Measurements from ENCODE around the gene SLC25A21. TPM values are rescaled to one million over a fixed set of nuclear protein-coding genes. Genes with fewer than 3 reads are reported as not detected.

Gene SLC25A21
- polyA plus RNA-seq, 6 donors from 2014 or later: not detected

DNA sequence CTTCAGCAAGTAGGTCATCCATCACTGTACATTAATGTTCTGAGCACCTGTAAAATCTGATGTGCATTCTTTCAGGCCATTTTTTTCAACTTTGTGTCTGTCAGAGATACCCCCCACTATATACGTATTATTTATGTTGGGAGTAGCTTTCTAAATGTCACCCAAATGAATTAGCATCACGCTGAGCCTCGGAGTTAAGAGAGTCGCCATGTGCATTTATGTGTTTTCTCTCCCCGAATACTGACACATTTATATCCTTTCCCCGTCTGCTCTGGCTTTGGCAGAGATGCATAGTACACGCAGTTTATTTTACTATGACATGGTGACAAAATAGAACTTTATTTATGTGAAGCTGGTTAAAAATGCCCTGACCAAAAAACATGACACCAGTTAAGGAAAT, 216.4 kb downstream of the SLC25A21 start:
- no peak overlapping the region for H3K4me3 Mint-ChIP-seq
- no peak for DNase-seq
- H3K9me3 Mint-ChIP-seq: peaks cover 0 to 5% (median under 1%) of the 10 kb centered on the region in 7 donors
- no peak overlapping the region for H3K27ac Mint-ChIP-seq
- no peak for ATAC-seq (ENCODE audit: low read depth in 2 of 2)
- H3K4me1 Mint-ChIP-seq: no peaks in the 10 kb centered on the region
- H3K36me3 Mint-ChIP-seq: no peaks in the 10 kb centered on the region
- peaks cover 0 to 4% (median 0%) of the 10 kb centered on the region in 3 donors for H3K27me3 Mint-ChIP-seq

DNA sequence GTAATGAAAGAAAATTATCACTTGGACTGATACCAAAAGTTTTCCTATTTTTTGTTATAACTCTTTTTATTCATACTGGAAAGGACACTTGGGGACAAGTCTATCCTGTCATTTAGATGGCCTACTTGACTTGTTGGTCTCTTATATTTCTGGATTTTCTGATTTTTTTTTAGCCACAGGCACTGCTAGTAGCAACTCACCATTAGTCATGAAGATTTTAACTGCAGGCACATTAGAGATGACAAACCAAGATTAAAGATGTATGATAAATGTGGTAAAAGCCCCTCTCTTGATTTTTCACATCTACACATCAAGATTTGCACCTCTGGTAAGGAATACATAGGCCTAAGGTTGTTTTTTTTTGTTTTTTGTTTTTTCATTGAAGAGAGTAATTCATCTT, 217.0 kb downstream of the SLC25A21 start:
- no peak for ATAC-seq (ENCODE audit: low read depth in 2 of 2)
- Mint-ChIP-seq H3K4me1 (no peaks in the 10 kb centered on the region), H3K27me3 (peaks cover 0 to 4% (median 0%) of the 10 kb centered on the region in 3 donors), H3K4me3 (no peak overlapping the region), H3K9me3 (peaks cover 0 to 3% (median 2%) of the 10 kb centered on the region in 7 donors), H3K27ac (no peak overlapping the region), H3K36me3 (no peaks in the 10 kb centered on the region)
- no peak for DNase-seq

DNA sequence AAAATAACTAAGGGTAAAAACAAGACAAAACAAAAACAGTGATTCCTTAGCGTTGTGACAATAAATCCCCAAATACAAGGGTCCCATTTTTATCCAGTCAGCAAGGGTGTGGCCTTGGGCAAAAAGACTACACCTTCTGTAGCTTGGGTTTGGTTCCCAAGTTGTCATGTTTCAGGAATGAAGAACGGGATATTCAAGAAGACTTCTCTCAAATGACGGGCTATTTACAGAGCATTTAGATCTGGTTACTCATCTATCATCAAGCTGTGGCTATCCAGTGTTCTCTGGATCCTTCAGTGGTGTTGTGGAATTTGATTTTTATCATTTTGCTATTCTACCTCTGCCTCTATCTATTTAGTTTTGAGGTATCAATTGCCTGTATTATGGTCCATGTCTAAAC, 219.7 kb downstream of the SLC25A21 start:
- Mint-ChIP-seq H3K27me3 (peaks cover 0 to 4% (median 0%) of the 10 kb centered on the region in 3 donors), H3K9me3 (peaks cover 0 to 3% (median 0%) of the 10 kb centered on the region in 7 donors), H3K4me1 (no peaks in the 10 kb centered on the region), H3K4me3 (no peak overlapping the region), H3K36me3 (no peaks in the 10 kb centered on the region), H3K27ac (no peak overlapping the region)
- ATAC-seq (ENCODE audit: low read depth in 2 of 2) (no peak), DNase-seq (no peak)

DNA sequence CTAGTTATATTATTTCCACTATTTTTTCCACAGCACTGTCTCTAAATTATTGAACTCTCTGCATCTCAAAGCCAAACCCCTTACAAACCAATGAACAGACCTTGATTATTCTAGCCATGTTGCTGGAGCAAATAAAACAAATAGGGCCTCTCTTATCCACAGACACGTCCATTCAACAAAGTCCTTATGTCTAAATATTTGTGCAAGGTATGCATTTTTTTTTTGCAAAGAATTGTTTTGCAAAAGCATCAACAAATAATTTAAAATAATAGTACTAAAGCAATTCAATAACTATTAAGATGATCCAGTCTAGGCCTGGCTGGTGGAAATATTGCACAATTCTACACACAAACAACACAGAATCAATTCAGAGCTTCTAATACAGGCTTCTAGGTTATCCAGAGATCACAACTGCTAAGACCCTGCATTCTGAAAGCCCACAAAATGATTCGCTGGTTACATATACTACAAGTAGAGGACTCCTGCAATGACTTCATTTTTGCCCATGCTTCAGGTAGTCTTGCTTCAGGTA, 221.0 kb downstream of the SLC25A21 start:
- Mint-ChIP-seq H3K27me3 (peaks cover 0 to 8% (median 0%) of the 10 kb centered on the region in 3 donors), H3K4me3 (no peak overlapping the region)

DNA sequence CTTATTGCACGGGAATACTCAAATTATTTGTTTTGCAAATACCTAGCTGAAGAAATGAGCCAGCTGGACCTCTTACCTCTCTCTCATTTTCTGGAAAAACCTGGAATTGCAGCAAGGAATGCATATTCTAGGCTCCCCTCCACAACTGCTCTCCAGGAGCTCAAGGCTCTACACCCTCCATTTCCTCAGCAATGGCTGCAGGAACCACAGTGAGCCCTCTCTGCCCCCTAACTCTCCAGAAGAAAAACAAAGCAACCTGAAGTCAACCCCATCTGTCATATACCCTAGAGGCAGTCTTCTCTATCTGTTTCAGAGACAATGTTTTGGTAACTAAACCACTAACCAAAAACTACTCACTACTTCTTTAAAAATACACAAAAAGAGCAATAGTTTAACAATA, 221.6 kb downstream of the SLC25A21 start:
- no peak overlapping the region for H3K27ac Mint-ChIP-seq
- no peak for DNase-seq
- H3K36me3 Mint-ChIP-seq: no peaks in the 10 kb centered on the region
- ATAC-seq (ENCODE audit: low read depth in 2 of 2): no peak
- peaks cover 0 to 8% (median 0%) of the 10 kb centered on the region in 3 donors for H3K27me3 Mint-ChIP-seq
- peaks cover 0 to 3% (median 0%) of the 10 kb centered on the region in 7 donors for H3K9me3 Mint-ChIP-seq
- no peak overlapping the region for H3K4me3 Mint-ChIP-seq
- H3K4me1 Mint-ChIP-seq: no peaks in the 10 kb centered on the region

More for the DNA sequence above, 221.0 kb downstream of the SLC25A21 start:
- Mint-ChIP-seq H3K4me1 (no peaks in the 10 kb centered on the region), H3K9me3 (peaks cover 0 to 3% (median 0%) of the 10 kb centered on the region in 7 donors), H3K27ac (no peak overlapping the region), H3K36me3 (no peaks in the 10 kb centered on the region)
- ATAC-seq (ENCODE audit: low read depth in 2 of 2) (no peak), DNase-seq (no peak)

DNA sequence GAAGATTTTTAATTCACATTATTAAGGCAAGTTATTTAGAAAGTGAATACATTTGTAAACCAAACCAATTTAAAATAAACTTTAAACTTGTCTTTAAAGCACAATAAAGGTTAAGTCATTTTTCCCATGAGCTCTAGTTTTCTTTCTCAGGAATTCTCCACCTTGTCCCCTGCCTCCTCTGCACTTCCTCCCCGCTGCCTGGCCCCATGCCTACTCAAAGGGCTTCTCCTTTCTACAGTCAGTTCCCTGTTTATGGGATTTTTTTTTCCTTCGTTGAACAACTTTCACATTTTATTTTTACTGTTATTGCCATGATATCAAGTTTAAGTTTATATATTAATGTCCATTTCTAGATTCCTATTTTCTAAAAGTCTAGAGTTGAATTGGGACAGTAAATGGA, 223.0 kb downstream of the SLC25A21 start:
- peaks cover 0 to 3% (median 0%) of the 10 kb centered on the region in 7 donors for H3K9me3 Mint-ChIP-seq
- H3K27ac Mint-ChIP-seq: no peak overlapping the region
- DNase-seq: no peak
- no peak for ATAC-seq (ENCODE audit: low read depth in 2 of 2)
- no peaks in the 10 kb centered on the region for H3K36me3 Mint-ChIP-seq
- H3K27me3 Mint-ChIP-seq: peaks cover 0 to 5% (median 0%) of the 10 kb centered on the region in 3 donors
- no peak overlapping the region for H3K4me3 Mint-ChIP-seq
- no peaks in the 10 kb centered on the region for H3K4me1 Mint-ChIP-seq

DNA sequence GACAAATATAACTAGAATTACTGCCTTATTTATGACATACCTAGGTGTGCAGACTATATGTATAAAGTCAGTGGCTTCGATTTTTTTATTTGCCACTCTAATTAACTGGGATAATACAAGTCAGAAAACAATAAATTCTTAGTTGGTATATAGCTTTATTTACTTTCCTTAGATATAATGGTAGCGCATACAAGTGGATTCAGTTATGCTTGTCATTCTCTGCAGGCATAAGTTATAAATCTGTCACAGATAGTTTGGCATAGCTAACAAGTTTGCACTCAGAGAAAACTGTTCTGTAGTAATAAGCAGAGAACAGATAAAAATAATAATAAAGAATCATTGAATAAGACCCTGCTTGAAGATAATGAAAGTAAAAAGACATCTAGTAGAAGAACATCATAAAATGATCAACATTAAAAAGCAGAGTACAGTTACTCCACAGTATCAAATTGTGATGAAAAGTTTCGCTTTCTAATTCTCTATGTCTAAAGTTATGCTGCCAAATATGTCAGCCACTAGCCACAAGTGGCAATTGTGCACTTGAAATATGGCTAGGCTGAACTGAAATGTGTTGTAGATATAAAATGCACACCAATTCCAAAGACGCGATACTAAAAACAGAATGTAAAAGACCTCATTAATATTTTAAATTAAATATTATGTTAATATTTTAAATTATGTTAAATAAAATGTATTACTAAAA, 224.1 kb downstream of the SLC25A21 start:
- no peak for DNase-seq
- no peak overlapping the region for H3K27ac Mint-ChIP-seq
- peaks cover 0 to 3% (median 0%) of the 10 kb centered on the region in 7 donors for H3K9me3 Mint-ChIP-seq
- H3K27me3 Mint-ChIP-seq: peaks cover 0 to 5% (median 0%) of the 10 kb centered on the region in 3 donors
- no peaks in the 10 kb centered on the region for H3K36me3 Mint-ChIP-seq
- no peak for ATAC-seq (ENCODE audit: low read depth in 2 of 2)
- H3K4me1 Mint-ChIP-seq: no peaks in the 10 kb centered on the region
- no peak overlapping the region for H3K4me3 Mint-ChIP-seq

DNA sequence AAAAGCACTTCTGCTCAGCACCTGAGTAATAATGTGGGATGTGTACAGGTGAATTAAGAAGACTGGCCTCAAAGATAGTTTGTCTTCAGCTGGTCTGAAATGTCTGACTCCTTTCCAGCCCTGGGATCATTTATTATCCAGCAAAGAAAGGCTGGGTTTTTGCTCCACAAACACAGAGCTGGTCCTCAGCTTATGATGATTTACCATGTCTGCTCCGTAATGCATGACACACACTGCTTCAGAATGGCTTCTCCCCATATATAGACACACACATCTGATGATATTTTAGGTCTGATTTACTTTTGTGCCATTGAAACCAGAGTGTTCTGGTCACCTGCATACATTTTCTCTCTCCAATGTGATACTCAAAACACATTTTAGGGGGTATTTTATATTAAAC, 225.0 kb downstream of the SLC25A21 start:
- Mint-ChIP-seq H3K27me3 (peaks cover 0 to 5% (median 1%) of the 10 kb centered on the region in 3 donors), H3K27ac (no peak overlapping the region), H3K4me1 (no peaks in the 10 kb centered on the region), H3K36me3 (no peaks in the 10 kb centered on the region), H3K4me3 (no peak overlapping the region), H3K9me3 (peaks cover 0 to 3% (median 0%) of the 10 kb centered on the region in 7 donors)
- DNase-seq (no peak), ATAC-seq (ENCODE audit: low read depth in 2 of 2) (no peak)

DNA sequence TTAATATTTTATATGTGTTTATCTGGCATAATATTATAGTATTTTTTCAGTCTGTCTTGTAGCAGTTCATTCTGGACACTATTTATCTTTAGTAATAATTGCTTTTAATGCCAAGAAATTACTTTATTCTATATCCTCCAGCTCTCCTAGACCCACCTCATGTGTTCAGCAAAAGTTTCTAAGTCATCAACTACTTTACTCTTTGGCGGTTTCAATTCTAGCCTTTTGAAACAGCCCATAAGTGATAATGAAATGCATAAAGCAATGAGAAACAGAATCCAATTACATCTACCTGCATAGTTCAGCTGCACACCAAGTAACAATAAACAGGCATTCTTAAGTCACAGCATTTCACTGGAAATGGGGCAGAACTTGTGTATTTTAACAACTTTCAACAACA, 225.5 kb downstream of the SLC25A21 start:
- no peak overlapping the region for H3K27ac Mint-ChIP-seq
- peaks cover 0 to 5% (median 4%) of the 10 kb centered on the region in 3 donors for H3K27me3 Mint-ChIP-seq
- ATAC-seq (ENCODE audit: low read depth in 2 of 2) (no peak), DNase-seq (no peak)
- no peaks in the 10 kb centered on the region for H3K4me1 Mint-ChIP-seq
- H3K4me3 Mint-ChIP-seq: no peak overlapping the region
- H3K36me3 Mint-ChIP-seq: no peaks in the 10 kb centered on the region
- H3K9me3 Mint-ChIP-seq: peaks cover 0 to 3% (median 0%) of the 10 kb centered on the region in 7 donors

DNA sequence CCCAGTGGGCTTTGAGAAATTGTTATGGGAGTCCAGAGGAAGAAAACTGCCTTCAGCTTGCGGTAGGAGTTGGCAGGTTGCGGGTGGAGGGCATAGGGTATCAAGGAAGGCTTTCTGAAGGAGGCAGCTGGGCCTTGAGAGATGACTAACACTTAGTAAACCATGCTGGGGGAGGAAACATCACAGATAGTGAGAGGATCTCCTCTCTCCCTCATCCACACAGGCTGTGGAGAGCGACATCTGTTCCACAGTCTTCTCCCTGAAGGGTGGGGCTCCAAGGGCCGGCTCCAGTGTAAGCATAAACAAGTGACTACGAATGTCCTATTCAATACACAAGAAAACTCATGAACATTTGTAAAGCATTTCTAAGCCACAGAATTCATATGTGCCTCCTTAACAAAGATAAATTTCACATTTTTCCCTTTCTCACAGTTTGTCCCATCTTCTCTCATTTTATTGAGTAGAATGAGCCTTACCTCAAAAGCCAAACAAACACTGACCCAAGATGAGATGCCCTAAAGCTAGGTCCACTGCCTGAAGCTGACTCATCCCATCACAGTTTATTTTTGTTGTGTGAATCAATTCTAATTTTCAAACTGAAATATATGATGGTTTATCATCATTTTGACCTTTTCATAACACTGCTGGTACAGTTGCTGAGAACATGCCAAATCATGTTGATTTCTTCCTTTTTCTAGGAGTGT, 227.9 kb downstream of the SLC25A21 start:
- ATAC-seq (ENCODE audit: low read depth in 2 of 2) (no peak), DNase-seq (no peak)
- Mint-ChIP-seq H3K9me3 (no peaks in the 10 kb centered on the region), H3K27ac (no peak overlapping the region), H3K4me3 (no peak overlapping the region), H3K4me1 (no peaks in the 10 kb centered on the region), H3K36me3 (no peaks in the 10 kb centered on the region), H3K27me3 (peaks cover 0 to 5% (median 4%) of the 10 kb centered on the region in 3 donors)

DNA sequence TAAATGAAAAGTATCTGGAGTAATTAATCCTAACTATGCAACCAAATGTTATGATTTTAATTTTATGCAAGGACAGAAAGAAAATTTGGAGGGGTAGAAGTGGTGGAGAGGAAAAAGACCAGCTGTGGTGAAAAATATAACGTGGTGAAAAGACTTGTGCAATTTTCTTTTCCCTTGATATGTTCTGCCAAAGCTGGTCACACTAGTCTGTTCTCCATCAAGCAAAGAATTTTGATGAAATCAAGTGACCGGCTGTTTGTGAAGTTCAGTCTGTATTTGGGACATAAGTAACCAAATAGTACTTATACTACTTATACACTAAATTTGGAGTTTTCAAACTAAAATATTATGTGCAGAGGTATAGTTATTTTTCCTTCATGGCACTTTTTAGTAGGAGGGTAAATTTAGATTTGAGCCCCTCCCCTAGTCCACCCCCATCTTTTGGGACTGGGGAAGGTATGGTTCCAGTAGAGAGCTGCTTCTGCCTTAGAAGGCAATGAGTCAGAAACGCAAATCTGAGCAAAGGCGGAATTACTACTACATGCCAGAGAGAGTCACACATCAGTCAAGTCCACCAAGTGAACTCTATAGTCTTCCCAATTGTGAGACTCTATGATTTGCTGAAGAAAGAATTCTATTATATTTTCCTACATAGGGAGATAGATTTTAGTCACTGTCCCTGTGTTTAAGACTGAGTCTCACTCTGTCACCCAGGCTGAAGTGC, 229.7 kb downstream of the SLC25A21 start:
- H3K27ac Mint-ChIP-seq: no peak overlapping the region
- no peak overlapping the region for H3K4me3 Mint-ChIP-seq
- no peaks in the 10 kb centered on the region for H3K4me1 Mint-ChIP-seq

DNA sequence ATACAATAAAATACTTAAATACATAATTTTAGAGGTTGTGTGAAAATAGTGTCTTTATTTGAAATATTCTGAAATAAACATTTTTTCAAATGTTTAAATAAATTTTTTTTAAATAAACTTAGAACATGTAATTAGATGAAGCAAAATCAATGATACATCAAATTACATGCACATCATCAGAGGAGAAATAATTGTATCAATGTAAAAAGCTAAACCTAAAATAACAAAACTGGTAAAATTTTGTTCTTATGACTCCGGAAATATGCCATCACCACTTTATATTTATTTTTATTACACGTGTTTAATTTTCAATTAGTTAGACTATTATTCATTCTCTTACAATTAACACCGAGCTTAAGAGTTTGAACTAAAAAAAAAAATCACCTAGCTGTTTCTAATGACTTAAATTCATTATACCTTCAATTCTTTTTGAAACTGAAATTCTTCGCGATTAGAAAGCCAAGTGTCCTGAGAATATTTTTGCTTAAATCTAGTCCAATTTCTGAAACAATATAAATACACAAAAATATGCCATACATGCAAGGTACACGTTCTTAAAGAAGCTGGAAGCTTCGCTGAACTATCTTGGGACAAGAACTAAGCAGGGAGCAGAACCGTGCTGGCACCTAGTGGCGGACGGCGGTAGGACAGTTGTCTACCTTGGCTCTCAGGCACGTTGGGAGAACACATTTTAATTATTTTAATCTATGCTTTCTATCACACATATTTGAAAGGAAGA, 230.5 kb downstream of the SLC25A21 start:
- no peaks in the 10 kb centered on the region for H3K4me1 Mint-ChIP-seq
- peak; percentile 1 for DNase-seq
- H3K36me3 Mint-ChIP-seq: no peaks in the 10 kb centered on the region
- no peak overlapping the region for H3K4me3 Mint-ChIP-seq
- H3K27me3 Mint-ChIP-seq: peaks cover 0 to 4% (median 2%) of the 10 kb centered on the region in 3 donors
- peaks cover 0 to 2% (median 0%) of the 10 kb centered on the region in 7 donors for H3K9me3 Mint-ChIP-seq
- ATAC-seq (ENCODE audit: low read depth in 2 of 2): no peak
- H3K27ac Mint-ChIP-seq: no peak overlapping the region

More for the DNA sequence above, 229.7 kb downstream of the SLC25A21 start:
- ATAC-seq (ENCODE audit: low read depth in 2 of 2): no peak
- Mint-ChIP-seq H3K9me3 (no peaks in the 10 kb centered on the region), H3K27me3 (peaks cover 0 to 5% (median 4%) of the 10 kb centered on the region in 3 donors), H3K36me3 (no peaks in the 10 kb centered on the region)
- no peak for DNase-seq

DNA sequence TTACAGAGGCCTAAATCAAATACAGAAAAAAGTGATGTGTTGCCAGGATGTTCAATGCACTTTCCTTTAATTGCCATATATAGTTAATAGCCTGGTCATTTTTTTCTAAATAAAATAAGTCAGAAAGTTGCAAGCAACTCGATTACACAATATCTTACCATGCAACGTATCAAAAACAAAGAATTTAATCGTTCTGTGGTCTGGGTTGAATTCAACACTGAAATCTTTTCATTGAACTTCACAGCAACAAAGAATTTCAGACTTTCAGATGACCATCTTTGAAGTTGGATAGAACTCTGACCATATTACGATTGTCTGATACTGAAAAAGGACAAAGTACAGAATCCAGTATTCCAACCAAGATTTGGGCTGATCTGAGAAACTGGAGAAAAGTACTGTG, 231.9 kb downstream of the SLC25A21 start:
- H3K9me3 Mint-ChIP-seq: peaks cover 0 to 2% (median 0%) of the 10 kb centered on the region in 7 donors
- no peak for DNase-seq
- no peaks in the 10 kb centered on the region for H3K4me1 Mint-ChIP-seq
- no peak for ATAC-seq (ENCODE audit: low read depth in 2 of 2)
- peaks cover 0 to 4% (median 0%) of the 10 kb centered on the region in 3 donors for H3K27me3 Mint-ChIP-seq
- no peaks in the 10 kb centered on the region for H3K36me3 Mint-ChIP-seq
- H3K27ac Mint-ChIP-seq: no peak overlapping the region
- no peak overlapping the region for H3K4me3 Mint-ChIP-seq

Measured in naive B cell (primary cell).